Endodermal cell (in vitro differentiated cells): Measurements from ENCODE around the gene ITGAD. TPM values are rescaled to one million over a fixed set of nuclear protein-coding genes. Genes with fewer than 3 reads are reported as not detected.

ENCODE experiments used
- DNase-seq: peaks from one replicate; pipeline ENCODE4 v3.0.0-alpha.2; 2017
- H3K27ac ChIP-seq: 2 replicates; pipeline ENCODE4 v1.5.1; 2013; ENCODE audit warnings: mild to moderate bottlenecking, low read depth, low read length, moderate library complexity
- H3K27me3 ChIP-seq: 2 replicates; pipeline ENCODE4 v1.6.1; 2013; ENCODE audit warnings: mild to moderate bottlenecking, low read length, moderate library complexity; ENCODE audit not compliant: insufficient read depth, control insufficient read depth, poor library complexity, severe bottlenecking
- H3K36me3 ChIP-seq: 2 replicates; pipeline ENCODE4 v1.7.0; 2013; ENCODE audit warnings: mild to moderate bottlenecking, low read length, moderate library complexity; ENCODE audit not compliant: control insufficient read depth, insufficient read depth
- H3K4me1 ChIP-seq: one replicate; pipeline ENCODE4 v1.7.0; 2013; ENCODE audit warnings: low read length; ENCODE audit not compliant: control insufficient read depth, insufficient read depth
- H3K4me3 ChIP-seq: 2 replicates; pipeline ENCODE4 v1.5.1; 2013; ENCODE audit warnings: mild to moderate bottlenecking, low read length, moderate library complexity
- H3K9ac ChIP-seq: 2 replicates; pipeline ENCODE4 v1.6.1; 2013; ENCODE audit warnings: mild to moderate bottlenecking, low read length, moderate library complexity; ENCODE audit not compliant: poor library complexity, severe bottlenecking; ENCODE audit errors: extremely low read depth
- H3K9me3 ChIP-seq: 2 replicates; pipeline ENCODE4 v1.6.1; 2013; ENCODE audit warnings: mild to moderate bottlenecking, low read length, moderate library complexity; ENCODE audit not compliant: control insufficient read depth
- H3K27ac Mint-ChIP-seq: 2 replicates; pipeline ENCODE4 v1.8.0; 2020; ENCODE audit warnings: mixed read lengths
- H3K27me3 Mint-ChIP-seq: 2 replicates; pipeline ENCODE4 v1.8.0; 2021; ENCODE audit warnings: mild to moderate bottlenecking, mixed read lengths; ENCODE audit not compliant: insufficient read depth
- H3K36me3 Mint-ChIP-seq: 2 replicates; pipeline ENCODE4 v1.8.0; 2020; ENCODE audit warnings: low read depth, mixed read lengths
- H3K4me1 Mint-ChIP-seq: 2 replicates; pipeline ENCODE4 v1.8.0; 2020; ENCODE audit warnings: mixed read lengths
- H3K4me3 Mint-ChIP-seq: 2 replicates; pipeline ENCODE4 v1.8.0; 2020; ENCODE audit warnings: mild to moderate bottlenecking, moderate library complexity, mixed read lengths
- H3K9me3 Mint-ChIP-seq: 2 replicates; pipeline ENCODE4 v1.8.0; 2020; ENCODE audit warnings: mild to moderate bottlenecking, mixed read lengths
- CTCF ChIP-seq: fragments of 200-600 bp; sonication (generic); conservative IDR thresholded peaks from 2 replicates; pipeline ENCODE4 v1.5.0; 2021; ENCODE audit warnings: antibody characterized with exemption, mild to moderate bottlenecking
- WGBS, 2 experiments: methylation state at CpG; one replicate each; pipeline versions ENCODE4 v1.1.5 to v1.1.7; 2013; ENCODE audit warnings: missing lambda C conversion rate in 2 of 2, mixed read lengths in 1 of 2; ENCODE audit not compliant: insufficient coverage in 1 of 2, insufficient read length in 1 of 2; 5-methylcytosine and 5-hydroxymethylcytosine counted together
- total RNA-seq, 2 donors: library from RNA; stranded (reverse); fragmentation: NEBNext Ultra II Directional in 1 of 2; extraction: Animal tissue kit (Norgen Biotek cat#: 25700) in 1 of 2; gene quantifications; 2 replicates in 1 of 2; 3 replicates in 1 of 2; pipeline ENCODE4 v1.2.1, GENCODE V29; 2021

Gene ITGAD
- total RNA-seq, 2 donors from 2014 or later = not detected

GRCh38 chr16:31390504-31391041 is 2.6 kb upstream of the ITGAD start:
- Histone ChIP-seq H3K4me1 (peaks cover 2% of the 10 kb centered on the region), H3K36me3 (no peaks in the 10 kb centered on the region), H3K9me3 (no peaks in the 10 kb centered on the region), H3K27me3 (no peaks in the 10 kb centered on the region), H3K4me3 (no peak overlapping the region), H3K9ac (no peak overlapping the region), H3K27ac (no peak overlapping the region)
- no peaks in the 10 kb centered on the region for H3K36me3 Mint-ChIP-seq
- no peak for TF ChIP-seq CTCF
- no peak for DNase-seq
- WGBS, 2 experiments = 84 to 87% methylated on average over 5 of the region's 6 CpGs
- H3K9me3 Mint-ChIP-seq = peaks cover 3% of the 10 kb centered on the region
- peaks cover 4% of the 10 kb centered on the region for H3K4me1 Mint-ChIP-seq
- no peak overlapping the region for H3K27ac Mint-ChIP-seq
- peaks cover 9% of the 10 kb centered on the region for H3K27me3 Mint-ChIP-seq
- H3K4me3 Mint-ChIP-seq = no peak overlapping the region

GRCh38 chr16:31395647-31396046 is 2.5 kb downstream of the ITGAD start:
- no peaks in the 10 kb centered on the region for H3K4me1 ChIP-seq
- H3K27me3 ChIP-seq = no peaks in the 10 kb centered on the region
- H3K36me3 ChIP-seq = no peaks in the 10 kb centered on the region
- no peak overlapping the region for H3K9ac ChIP-seq
- H3K36me3 Mint-ChIP-seq = no peaks in the 10 kb centered on the region
- H3K27me3 Mint-ChIP-seq = peaks cover 13% of the 10 kb centered on the region
- no peaks in the 10 kb centered on the region for H3K9me3 ChIP-seq
- no peak overlapping the region for H3K4me3 ChIP-seq
- TF ChIP-seq CTCF = no peak
- H3K27ac Mint-ChIP-seq = no peak overlapping the region
- 90 to 94% methylated on average over 3 to 6 of the region's 6 CpGs for WGBS, 2 experiments
- no peak overlapping the region for H3K27ac ChIP-seq
- H3K4me1 Mint-ChIP-seq = peaks cover 4% of the 10 kb centered on the region
- peaks cover 9% of the 10 kb centered on the region for H3K9me3 Mint-ChIP-seq
- H3K4me3 Mint-ChIP-seq = no peak overlapping the region
- no peak for DNase-seq

- Mint-ChIP-seq H3K27me3 (peaks cover 15% of the 10 kb centered on the region), H3K27ac (no peak overlapping the region), H3K9me3 (peaks cover 9% of the 10 kb centered on the region), H3K4me1 (peaks cover 4% of the 10 kb centered on the region), H3K36me3 (no peaks in the 10 kb centered on the region), H3K4me3 (no peak overlapping the region)
- Histone ChIP-seq H3K36me3 (no peaks in the 10 kb centered on the region), H3K9me3 (no peaks in the 10 kb centered on the region), H3K9ac (no peak overlapping the region), H3K27ac (no peak overlapping the region), H3K27me3 (no peaks in the 10 kb centered on the region), H3K4me3 (no peak overlapping the region), H3K4me1 (no peaks in the 10 kb centered on the region)
- WGBS, 2 experiments = 92 to 97% methylated on average over 8 to 18 of the region's 18 CpGs
- DNase-seq = no peak
- no peak for TF ChIP-seq CTCF
These were observed 4.0 kb downstream of the ITGAD start for GRCh38 chr16:31397096-31397660.
